DOHH2 (cell line): ENCODE measurements around the gene KIZ.

Experiments used
- EZH2phosphoT487 ChIP-seq: fragments of 200-600 bp; sonication (generic); IDR thresholded peaks from 2 replicates; pipeline ENCODE4 v1.6.1; 2017; ENCODE audit warnings: borderline replicate concordance, mild to moderate bottlenecking, antibody characterized with exemption, low read length, moderate library complexity, mixed read lengths
- TF ChIP-seq, protein P1 (sequence below): fragments of 200-600 bp; sonication (generic); IDR thresholded peaks from one replicate; pipeline ENCODE4 v1.5.1; 2014; ENCODE audit warnings: antibody characterized with exemption, mild to moderate bottlenecking, low read depth, low read length; ENCODE audit not compliant: poor library complexity, severe bottlenecking

GRCh38 chr20:21090721-21091120 is 35.2 kb upstream of the KIZ start:
- TF ChIP-seq, protein P1, sequence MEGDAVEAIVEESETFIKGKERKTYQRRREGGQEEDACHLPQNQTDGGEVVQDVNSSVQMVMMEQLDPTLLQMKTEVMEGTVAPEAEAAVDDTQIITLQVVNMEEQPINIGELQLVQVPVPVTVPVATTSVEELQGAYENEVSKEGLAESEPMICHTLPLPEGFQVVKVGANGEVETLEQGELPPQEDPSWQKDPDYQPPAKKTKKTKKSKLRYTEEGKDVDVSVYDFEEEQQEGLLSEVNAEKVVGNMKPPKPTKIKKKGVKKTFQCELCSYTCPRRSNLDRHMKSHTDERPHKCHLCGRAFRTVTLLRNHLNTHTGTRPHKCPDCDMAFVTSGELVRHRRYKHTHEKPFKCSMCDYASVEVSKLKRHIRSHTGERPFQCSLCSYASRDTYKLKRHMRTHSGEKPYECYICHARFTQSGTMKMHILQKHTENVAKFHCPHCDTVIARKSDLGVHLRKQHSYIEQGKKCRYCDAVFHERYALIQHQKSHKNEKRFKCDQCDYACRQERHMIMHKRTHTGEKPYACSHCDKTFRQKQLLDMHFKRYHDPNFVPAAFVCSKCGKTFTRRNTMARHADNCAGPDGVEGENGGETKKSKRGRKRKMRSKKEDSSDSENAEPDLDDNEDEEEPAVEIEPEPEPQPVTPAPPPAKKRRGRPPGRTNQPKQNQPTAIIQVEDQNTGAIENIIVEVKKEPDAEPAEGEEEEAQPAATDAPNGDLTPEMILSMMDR = no peak
- no peak for TF ChIP-seq EZH2phosphoT487
